ENCODE measurements around the gene ADISSP.

The ADISSP gene

GRCh38 chr20:3781153-3781910 lies 13.8 kb upstream of the ADISSP start, which contains the start of gene SPEF1:
TSS of gene SPEF1 (minus strand) at chr20:3781448. CDS start at chr20:3781287, 161 bp downstream.
- DNase-seq (ENCODE audit: low read depth), result no peak

DNA sequence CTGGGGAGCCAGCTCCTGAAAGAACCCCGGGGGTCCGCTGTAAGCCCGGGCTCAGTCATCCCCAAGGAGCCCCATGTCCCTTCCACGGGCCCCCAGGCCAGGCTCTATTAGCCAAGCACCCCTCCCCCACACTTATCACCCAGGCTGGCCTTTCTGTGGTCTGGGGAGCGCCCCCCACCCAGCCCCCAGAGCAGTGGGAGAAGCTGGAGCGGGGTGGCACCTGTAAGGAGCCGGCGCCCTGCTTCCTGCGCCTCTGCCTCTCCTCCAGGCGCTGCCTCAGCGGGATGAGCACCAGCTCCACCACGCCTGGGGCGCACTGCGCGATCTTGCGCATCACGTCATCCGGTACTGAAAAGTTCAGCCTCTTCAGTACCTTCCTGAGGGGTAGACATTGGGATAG lies 11.4 kb upstream of the ADISSP start:
- DNase-seq (ENCODE audit: low read depth), result no peak

- no peak for DNase-seq (ENCODE audit: low read depth)
These were observed 10.4 kb upstream of the ADISSP start for GRCh38 chr20:3777716-3778629.

DNA sequence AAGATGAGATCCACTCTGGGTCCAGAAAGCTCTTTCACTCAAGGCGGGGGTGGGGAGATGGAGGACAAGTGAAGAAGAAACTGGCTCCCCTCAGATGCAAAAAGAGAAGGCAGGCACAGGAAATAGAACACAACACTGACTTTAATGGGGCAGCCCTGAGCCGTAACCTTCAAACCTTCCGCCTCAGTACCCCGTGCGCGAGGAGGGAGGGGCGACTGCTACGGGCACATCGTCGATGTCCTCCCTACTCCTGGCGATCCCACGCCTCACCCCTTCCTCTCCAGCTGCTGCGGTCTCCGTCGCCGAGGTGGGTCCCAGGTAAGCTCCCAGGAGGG lies 9.8 kb upstream of the ADISSP start:
- no peak for DNase-seq (ENCODE audit: low read depth)

DNA sequence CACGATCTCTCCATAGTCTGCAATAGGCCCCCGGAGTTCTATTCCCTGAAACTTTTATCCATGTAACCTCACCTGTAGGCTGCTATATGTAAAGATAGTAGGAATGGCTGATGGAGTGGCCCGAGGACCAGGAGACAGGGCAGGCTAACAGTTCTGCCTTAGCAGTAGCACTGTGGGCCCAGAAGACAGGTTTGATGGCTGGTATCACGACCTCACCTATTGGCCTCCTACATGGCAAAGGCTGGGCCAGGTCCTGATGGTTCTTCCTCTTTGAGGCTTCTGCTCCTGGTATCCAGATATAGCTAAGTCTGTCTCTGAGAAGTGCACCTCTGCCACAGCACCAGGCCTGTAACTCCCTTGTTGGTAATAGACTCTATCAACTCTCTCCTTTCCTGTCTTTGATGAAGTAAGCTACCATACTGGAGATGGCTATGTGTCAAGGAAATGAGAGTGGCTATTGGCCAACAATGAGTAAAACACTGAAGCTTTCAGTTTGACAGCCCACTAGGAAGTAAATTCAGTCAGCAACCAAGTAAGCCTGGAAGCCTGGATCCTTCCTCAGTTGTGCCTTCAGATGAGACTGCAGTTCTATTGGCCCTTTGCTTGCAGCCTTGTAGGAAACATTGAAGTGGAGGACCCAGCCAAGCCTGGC lies 8.0 kb upstream of the ADISSP start:
- no peak for DNase-seq (ENCODE audit: low read depth)

DNA sequence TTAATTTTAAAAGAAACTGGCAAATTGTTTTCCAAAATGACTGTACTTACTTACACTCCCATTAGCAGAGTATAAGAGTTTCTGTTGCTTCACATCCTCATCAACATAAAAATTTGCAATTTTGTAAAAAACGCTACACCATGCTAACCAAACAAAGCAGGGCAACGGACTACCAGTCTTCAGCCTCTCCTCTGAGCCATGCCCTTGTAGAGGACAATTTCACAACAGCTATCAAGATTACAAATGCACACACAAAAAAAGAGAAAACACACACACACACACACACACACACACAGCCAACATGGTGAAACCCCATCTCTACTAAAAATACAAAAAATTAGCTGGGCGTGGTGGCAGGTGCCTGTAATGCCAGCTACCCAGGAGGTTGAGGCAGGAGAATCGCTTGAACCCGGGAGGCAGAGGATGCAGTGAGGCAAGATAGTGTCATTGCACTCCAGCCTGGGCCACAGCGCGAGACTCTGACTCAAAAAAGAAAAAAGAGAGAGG lies 4.1 kb upstream of the ADISSP start:
- DNase-seq (ENCODE audit: low read depth), result no peak

- DNase-seq (ENCODE audit: low read depth), result peak; percentile 86
These were observed 983 bp upstream of the ADISSP start for GRCh38 chr20:3768342-3769130.

DNA sequence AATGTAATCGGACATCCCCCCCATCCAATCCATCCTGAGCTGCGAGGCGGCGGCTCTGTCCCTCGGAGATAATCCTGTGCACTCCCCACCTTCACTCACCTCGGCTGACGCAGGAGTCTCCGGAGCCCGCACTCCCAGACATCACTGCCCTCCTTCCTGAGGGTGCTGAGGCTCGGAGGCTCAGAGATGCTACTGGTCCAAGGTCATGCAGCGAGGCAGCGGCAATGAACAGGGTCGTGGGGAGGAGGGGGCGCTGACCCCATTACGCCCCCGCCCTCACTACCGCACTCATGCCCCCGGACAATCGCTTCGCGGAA lies 485 bp downstream of the ADISSP start:
- no peak for DNase-seq (ENCODE audit: low read depth)

- no peak for DNase-seq (ENCODE audit: low read depth)
These were observed 987 bp downstream of the ADISSP start for GRCh38 chr20:3766422-3767109.

GRCh38 chr20:3765171-3765882 lies 2.2 kb downstream of the ADISSP start:
- DNase-seq (ENCODE audit: low read depth), result no peak

GRCh38 chr20:3764659-3765058 lies 2.9 kb downstream of the ADISSP start:
- DNase-seq (ENCODE audit: low read depth), result no peak

DNA sequence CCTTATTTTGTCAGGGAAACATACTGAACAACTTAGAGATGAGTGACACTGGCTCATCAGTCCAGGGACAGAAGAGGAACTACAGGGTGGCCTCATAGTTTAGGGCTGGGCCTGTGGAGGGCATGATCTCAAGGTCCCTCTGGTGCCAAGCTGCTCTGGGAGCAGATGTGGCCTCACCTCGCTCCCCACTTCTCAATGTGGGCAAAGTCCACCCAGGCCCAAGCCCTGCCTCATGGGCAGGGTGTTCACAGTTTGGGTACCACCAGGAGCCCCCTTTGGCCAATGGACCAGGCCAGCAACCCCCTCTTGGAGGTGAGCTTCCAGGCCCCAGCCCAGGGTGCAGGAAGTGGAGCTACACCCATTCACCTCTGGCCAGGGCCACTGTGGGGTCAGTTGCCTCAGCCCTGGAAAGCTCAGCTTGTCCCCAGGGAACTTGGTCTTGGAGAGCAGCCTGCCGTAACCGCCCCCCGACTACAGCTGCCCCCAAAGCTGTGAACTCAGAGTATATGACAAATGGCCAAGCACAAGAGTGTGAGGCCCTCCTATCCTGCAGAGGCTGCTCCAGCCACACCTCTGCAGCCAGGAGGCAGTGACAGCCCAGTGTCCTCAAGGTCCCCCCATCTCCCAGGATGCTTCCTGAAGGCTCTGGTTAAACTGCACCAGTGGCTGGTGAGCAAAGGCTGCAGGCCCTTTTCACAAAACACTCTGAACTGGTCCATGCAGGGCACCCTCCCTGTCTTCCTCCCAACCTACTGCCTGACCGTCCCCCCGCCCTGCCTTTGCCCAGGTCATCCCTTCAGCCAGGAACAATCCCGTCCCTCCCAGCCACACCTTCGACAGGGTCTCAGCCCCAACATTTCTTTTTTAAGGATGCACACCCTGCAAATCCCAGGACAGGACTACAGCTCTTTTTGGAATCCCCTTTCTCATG lies 3.6 kb downstream of the ADISSP start:
- DNase-seq (ENCODE audit: low read depth), result no peak

DNA sequence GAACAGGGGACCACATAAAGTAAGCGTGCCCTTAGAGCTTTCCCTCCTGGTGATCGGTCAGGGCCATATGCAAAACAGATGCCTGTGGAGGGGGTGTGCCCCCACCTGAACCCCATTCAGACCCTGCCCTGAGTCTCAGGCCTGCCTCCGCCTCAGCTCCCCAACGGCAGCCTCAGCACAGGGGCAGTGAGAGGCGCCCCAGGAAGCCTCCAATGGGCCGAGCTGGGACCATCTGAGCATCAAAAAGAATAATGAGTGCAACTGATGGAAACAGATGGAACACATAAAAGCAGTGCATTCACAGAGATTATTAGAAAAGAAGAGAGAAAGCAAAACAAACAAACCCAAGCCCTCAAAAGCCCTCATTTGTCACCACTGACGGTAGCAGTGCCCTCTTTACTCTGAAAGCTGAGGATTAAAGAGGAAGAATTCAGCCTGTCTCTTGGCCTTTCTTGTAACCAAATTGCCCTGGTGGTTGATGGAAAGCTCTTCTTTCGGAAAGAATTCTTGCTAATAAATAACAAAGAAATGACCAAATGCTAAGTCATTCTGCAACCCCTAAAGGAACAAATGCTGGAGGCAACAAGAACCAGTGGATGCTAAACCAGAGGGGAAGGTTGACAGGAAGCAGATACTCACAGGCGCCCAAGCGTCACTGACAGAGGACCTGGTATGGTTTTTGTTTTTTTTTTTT lies 6.8 kb downstream of the ADISSP start:
- DNase-seq (ENCODE audit: low read depth), result no peak

- no peak for DNase-seq (ENCODE audit: low read depth)
These were observed 7.7 kb downstream of the ADISSP start for GRCh38 chr20:3759884-3760283.

DNA sequence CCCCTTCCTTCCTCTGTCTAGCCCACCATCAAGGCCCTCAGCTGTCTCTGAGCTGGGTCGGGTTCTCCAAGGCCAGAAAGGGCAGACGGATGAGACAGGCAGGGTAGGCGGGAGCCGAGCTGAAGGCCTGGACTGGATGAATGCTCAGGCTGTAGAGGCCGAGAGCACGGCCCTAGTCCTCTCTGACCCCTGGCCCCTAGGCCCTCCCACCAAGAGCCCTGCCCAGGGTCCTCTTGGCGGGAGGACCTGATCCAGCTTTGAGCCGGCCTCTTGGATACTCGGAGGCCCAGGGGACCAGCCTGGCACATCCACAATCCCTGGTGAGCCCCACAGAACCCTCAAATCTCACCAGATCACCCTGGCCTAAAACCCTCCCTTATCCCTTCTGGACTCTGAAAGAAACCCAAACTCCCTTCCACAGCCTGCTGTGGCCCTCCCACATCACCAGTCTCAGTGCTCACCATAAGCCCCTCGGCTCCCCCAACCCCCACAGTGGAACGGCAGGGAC lies 8.2 kb downstream of the ADISSP start:
- DNase-seq (ENCODE audit: low read depth), result no peak

DNA sequence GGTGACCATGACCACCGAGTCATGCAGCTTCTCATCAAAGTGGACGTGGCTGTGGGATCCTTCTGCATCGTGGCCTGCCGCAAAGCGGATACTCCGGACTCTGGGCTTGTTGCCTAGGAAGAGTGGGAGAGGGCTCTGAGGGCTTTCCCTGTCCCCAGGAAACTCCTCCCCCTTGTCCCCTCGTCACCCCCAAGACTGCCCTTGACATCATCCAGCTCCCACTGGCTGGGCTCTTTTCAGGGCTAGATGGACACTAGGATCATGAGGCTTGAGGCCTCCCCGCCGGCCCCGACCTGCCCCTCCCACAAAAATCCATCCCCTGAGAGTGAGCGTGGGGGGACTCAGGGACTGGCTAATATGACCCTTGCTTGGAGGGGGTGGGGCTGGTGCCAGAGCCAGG lies 9.0 kb downstream of the ADISSP start:
- no peak for DNase-seq (ENCODE audit: low read depth)

GRCh38 chr20:3757268-3757667 lies 10.3 kb downstream of the ADISSP start:
- DNase-seq (ENCODE audit: low read depth), result no peak

DNA sequence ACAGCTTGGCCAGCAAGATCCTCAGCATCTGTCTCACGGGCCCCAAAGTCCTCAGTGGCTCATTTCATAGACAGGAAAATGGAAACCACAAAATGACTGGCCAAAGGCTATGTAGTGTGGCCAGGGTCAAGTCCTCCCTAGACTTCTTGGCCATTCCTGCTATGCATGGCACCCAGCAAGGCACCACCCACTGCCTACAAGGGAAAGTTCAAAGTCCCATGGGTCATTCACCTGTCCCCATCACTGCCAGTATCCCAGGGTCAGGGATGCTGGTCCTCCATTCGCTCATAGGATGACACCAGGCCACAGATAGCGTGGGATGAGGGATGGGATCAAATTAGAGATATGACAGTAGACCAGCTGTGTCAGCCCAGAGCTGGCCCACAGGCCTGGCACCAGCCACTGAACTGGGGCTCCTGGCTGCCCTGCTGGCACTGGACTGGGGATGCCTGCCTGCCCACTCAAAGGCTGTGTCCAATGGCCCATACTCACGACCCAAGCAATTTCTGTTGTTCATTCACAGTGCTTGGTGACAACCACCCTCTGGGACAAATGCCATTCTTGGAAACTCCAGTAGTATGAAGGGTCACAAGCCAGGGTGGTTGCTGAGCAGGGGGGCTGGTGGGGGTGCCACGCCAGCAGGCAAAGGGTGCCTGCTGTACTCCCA lies 11.6 kb downstream of the ADISSP start:
- DNase-seq (ENCODE audit: low read depth), result no peak

Measured in T follicular helper cell (primary cell).